ENCODE measurements around the gene ARHGAP35.
"Not testable (repeated sequence)": the region's sequence is repeated elsewhere in the genome, so short reads cannot be mapped to it uniquely, and the experiment has no call there.

The ARHGAP35 gene

GRCh38 chr19:46860846-46861690 is at the start of gene ARHGAP35:
ARHGAP35 (plus strand) TSS chr19:46860997; CDS start chr19:46918676, 57,679 bp downstream.
- peak; percentile 72 to 83 for DNase-seq

DNA sequence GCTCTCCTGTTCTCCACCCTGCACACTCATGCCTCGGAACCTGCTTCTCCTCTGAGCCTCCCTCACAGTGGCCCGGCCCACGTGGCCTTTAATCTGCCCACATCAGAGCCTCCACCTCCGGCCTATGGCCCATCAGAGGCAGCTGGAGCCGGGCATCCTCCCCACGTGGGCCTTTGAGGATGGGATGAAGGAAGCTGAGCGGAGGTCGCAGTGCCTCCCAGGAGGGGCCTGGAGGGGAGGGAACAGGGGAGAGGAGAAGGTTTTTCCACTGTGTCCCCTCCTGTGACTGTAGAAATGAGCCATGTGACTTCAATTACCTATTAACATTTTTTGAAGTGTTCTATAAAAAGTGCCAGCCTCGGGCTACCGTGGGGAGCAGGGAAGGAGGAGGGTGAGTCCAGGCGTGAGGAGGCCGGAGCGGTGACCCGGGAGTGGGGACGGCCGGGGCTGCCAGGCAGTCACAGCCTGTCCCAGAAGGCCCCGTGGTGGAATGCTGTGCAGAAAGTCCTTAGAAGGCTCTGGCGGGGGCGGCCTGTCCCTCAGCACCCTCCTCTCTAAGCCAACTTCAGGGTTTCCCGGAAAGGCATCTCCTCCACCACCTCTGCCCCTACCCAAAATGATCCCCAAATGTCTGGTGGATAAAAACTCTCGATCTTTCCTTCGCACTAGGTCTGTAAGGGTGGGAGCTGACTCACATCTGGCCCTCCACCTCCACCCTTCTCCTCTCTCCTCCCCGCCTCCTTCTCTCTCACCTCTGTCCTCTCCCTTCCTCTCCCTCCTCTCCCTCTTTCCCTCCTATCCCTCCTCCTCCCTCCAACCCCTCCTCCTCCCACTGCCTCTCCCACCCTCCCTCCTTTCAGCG is 47.6 kb upstream of the ARHGAP35 start:
- DNase-seq: no peak

DNA sequence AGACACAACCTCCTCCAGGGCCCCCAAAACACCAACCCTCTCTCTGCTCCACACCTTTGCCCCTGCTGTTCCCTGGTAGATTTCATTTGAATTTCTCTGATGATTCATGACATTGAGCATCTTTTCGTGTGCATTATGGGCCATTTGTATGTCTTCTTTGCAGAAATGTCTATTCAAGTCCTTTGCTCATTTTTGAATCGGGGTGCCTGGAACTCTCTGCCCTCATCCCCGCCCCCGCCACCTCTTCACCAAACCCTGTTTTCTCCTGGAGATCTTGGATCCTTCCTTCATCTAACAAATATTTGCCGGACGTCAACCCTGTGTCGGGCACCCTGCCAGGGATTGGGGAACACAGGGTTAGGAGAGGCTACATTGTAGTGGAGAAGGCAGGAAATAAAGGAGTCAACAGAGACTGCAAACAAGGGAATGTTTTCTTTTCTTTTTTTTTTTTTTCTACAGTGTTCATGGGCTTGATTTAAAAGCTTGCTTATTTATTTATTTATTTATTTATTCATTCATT is 46.9 kb upstream of the ARHGAP35 start:
- no peak for DNase-seq

DNA sequence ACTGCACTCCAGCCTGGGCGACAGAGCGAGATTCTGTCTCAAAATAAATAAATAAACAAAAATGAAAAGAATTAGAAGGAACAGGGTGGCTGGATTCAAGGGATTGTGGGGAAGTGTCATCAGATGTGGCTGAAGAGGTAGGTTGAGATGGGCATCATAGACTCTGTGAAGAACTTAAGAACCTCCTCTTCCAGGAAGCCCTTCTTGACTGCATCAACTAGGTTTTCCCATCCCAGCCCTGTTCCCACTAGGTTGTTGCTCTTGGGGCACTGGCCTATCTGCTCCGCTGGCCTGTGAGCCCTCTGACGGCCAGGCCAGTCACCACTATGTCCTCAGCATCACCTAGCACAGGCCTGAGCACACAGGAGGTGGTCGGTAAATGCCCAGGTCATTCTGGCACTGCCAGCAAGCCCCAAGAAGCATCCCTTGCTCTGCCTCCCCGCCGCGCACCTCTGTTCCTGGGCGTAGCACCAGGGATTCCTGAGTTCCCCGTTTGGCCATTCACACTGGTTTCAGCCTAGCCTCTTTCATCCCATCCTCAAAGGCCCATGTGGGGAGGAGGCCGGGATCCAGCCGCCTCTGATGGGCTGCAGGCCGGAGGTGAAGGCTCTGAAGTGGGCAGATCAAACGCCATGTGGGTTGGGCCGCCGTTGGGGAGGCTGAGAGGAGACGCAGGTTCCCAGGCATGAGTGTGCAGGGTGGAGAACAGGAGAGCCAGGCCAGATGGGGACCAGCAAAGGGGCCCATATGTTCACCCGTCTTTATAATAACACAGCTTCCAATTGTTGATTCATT is 44.8 kb upstream of the ARHGAP35 start:
- no peak for DNase-seq

GRCh38 chr19:46818812-46819211 is 42.0 kb upstream of the ARHGAP35 start:
- DNase-seq: no peak

GRCh38 chr19:46821512-46822409 is 39.0 kb upstream of the ARHGAP35 start:
- DNase-seq: no peak

- DNase-seq: not testable (repeated sequence)
Measured at GRCh38 chr19:46822410-46822787, 38.4 kb upstream of the ARHGAP35 start.

DNA sequence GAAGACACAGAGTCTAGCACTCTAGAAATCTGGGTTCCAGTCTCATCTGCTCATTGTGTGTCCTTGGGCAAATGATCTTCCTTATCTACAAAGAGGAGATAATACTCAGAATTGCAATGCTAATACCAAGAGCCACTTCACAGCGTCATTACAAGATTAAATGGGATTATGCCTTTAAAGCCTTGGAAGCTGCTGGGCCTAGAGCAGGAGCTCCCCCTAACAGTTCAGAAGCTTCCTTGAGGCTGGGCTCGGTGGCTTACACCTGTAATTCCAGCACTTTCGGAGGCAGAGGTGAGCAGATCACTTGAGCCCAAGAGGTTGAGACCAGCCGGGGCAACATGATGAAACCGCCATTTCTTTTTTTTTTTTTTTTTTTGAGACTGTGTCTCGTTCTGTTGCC is 37.7 kb upstream of the ARHGAP35 start:
- no peak for DNase-seq

DNA sequence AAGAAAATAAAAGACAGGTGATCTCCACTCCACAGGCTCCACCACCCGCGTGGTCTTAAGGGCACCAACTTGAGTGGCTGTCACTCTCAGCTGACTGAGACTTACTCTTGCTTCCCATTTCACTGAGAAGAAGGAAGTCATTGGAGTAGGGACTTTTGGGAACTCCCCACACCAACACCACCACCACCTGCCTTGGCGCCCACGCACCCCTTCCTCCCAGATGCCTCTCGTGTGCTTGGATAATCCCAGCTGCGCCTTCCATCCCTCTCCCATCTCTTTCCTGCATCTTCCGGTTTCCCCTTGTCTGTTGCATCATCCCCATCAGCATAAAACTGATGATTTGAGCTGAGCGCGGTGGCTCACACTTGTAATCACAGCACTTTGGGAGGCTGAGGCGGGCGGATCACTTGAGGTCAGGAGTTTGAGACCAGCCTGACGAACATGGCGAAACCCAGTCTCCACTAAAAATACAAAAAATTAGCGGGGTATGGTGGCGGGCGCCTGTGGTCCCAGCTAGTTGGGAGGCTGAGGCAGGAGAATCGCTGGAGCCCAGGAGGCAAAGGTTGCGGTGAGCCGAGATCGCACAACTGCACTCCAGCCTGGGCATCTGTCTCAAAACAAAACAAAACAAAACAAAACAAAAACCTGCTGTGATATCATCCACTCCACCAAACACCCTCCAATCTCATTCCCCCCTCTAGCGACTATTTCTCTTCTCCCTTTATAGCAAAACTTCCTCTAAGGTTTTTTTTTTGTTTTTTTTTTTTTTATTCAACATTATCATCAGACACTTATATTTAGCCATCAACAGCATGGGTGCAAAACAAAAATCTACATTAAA is 35.7 kb upstream of the ARHGAP35 start:
- DNase-seq: peak in 1 of 2 donors; percentile 16

DNA sequence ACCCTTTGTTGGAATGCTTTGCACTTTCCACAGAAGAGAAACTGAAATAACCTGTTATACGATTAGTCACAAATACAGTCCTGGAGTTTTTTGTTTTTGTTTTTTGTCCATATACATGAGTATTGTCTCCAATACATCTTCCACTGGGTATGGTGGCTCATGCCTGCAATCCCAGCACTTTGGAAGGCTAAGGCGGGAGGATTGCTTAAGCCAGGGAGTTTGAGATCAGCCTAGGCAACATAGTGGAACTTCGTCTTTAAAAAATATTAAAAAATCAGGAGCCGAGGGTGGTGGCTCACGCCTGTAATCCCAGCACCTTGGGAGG is 35.1 kb upstream of the ARHGAP35 start:
- DNase-seq: no peak

- DNase-seq: no peak
Measured at GRCh38 chr19:46828484-46828883, 32.3 kb upstream of the ARHGAP35 start.

GRCh38 chr19:46830864-46831263 is 29.9 kb upstream of the ARHGAP35 start:
- DNase-seq: no peak

DNA sequence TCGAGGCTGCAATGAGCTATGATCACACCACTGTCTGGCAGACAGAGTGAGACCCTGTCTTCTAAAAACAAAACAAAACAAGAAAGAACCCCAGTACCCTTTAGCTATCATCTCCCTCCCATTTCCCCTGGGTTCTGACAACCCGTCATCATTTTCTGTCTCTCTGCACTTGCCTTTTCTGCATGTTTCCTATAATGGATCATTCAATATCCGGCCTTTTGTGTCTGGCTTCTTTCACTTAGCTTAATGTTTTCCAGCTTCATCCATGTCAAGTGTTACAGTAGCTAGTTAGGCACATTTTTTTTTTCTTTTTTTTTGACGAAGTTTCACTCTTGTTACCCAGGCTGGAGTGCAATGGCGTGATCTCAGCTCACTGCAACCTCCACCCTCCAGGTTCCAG is 26.7 kb upstream of the ARHGAP35 start:
- no peak for DNase-seq

- no peak for DNase-seq
Measured at GRCh38 chr19:46834984-46835383, 25.8 kb upstream of the ARHGAP35 start.

- DNase-seq: no peak
Measured at GRCh38 chr19:46838160-46838559, 22.6 kb upstream of the ARHGAP35 start.

GRCh38 chr19:46839752-46840497 is 20.9 kb upstream of the ARHGAP35 start:
- no peak for DNase-seq

DNA sequence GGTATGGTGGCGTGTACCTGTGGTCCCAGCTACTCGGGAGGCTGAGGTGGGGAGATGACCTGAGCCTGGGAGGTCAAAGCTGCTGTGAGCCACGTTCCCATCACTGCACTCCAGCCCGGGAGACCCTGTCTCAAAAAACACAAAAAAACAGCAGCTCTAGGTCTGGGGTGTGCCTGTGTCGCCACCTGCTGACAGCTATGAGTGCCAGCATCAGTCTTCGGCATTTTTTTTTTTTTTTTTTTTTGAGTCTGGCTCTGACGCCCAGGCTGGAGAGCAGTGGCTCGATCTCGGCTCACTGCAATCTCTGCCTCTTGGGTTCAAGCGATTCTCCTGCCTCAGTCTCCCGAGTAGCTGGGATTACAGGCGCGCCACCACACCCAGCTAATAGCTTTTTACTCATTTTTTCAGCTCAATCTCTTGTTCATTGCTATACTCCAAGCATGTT is 20.3 kb upstream of the ARHGAP35 start:
- peak; percentile 11 to 32 for DNase-seq

DNA sequence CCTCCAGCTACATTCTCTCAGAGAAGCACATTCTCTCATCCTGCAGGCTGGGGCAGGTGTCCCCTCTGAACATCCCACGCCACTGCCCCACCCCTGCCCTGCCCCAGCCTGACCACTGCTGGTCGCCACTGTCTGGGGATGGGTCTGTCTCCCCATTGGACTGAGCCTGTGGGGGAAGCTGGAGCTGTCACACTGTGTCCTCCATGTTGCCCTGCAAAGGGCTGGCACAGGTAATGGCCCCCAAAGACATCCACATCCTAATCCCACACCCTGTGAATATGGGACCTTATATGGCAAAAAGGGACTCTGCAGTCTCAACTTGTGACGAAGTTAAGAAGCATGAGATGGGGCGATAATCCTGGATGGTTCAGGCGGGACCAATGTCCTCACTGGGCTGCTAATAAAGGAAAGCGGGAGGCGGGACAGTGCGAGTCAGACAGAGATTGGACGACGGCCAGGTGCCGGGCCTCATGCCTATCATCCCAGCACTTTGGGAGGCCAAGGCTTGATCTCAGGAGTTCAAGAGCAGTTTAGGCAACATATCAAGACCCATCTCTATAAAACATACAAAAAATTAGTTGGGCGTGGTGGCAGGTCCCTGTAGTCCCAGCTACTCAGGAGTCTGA is 19.2 kb upstream of the ARHGAP35 start:
- no peak for DNase-seq

GRCh38 chr19:46842791-46843190 is 18.0 kb upstream of the ARHGAP35 start:
- DNase-seq: no peak

All from hippocampal formation (tissue), 2 donors.